Measurements from ENCODE around the gene ZXDC.

Gene ZXDC

GRCh38 chr3:126511291-126511690 lies 35.6 kb upstream of the ZXDC start:
- DNase-seq: no peak

- no peak for DNase-seq
Observed at GRCh38 chr3:126510308-126510910, 34.7 kb upstream of the ZXDC start.

DNA sequence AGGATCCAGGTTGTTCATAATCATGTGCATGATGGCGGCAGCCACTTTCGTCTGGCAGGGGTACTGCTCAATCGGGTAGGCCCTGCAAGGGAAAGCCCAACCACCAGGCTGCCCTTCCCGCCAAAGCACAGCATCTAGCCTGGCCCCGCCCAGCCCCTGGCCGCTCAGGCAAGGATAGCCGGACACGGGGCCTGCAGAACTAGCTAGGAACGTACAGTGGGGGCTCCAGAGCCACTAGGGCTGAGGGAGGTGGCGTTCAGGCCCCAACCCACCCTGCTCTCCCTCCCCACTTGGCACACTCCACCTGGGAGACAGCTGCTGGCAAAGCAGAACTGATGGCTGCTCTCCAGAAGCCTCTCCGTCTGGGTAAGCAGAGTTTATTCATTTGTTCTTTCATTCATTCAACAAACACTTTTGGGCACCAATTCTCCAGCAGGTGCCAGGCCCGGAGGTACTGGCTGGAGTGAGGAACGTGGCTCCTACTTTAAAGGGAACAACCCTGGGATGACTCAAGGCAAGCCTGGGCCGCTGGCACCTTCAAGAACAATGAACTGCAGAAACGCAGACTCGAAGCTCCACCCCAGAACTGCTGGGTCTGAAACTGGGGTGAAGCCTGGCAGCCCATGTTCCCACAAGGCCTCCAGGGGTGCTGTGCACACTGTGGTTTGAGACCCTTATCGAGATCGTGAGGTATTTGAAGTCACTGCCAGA lies 34.1 kb upstream of the ZXDC start:
- no peak for DNase-seq

DNA sequence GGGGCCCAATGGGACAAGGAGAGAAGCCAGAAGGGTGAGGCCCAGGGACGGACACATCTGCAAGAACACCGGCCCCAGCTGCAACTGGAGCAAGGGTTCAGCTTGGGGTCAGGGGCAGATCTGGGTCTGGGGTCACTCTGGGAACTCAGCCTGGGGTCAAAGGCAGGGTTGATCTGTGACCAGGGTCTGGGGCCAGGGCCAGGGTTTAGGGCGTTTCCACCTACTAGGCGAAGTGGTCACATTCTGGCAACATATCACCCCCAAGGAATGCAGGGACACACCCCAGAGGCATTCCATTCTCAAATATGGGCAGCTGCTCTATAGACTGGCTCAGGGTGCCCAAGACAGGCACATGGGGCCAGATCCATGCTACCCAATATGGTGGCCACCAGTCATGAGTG lies 32.9 kb upstream of the ZXDC start:
- no peak for DNase-seq

DNA sequence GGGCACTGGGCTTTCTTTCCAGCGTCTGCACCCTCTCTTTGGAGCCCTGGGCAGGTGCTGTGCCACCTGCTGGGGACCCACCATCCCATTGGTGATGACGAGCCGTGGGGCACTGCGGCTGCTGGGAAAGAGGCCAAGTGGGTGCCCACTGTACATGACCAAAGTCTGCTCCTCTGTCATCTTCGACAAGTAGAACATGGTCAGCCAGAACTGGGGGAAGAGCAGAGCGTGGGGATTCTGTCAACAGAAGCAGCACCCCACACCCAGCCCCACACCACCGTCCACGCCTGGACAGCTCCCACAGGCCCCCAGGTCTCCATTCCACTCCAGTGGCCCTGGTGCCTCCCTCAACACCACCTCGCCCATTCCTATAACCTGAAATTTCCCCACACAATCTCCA lies 32.2 kb upstream of the ZXDC start:
- no peak for DNase-seq

GRCh38 chr3:126503701-126504100 lies 28.0 kb upstream of the ZXDC start:
- no peak for DNase-seq

DNA sequence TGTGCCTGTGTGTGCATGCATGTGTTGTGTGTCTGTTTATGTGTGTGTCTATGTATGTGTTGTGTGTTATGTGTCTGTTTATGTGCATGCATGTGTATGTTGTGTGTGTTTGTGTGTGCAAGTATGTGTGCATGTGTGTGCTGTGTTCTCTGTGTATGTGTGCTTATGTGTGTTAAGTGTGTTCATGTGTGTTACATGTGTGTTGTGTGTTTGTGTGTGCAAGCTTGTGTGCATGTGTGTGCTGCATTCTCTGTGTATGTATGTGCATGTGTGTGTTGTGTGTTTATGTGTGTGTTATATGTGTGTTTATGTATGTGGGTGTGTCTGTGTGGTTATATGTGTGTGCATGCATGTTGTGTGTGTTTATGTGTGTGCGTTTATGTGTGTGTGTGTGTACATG lies 27.0 kb upstream of the ZXDC start:
- DNase-seq: no peak

DNA sequence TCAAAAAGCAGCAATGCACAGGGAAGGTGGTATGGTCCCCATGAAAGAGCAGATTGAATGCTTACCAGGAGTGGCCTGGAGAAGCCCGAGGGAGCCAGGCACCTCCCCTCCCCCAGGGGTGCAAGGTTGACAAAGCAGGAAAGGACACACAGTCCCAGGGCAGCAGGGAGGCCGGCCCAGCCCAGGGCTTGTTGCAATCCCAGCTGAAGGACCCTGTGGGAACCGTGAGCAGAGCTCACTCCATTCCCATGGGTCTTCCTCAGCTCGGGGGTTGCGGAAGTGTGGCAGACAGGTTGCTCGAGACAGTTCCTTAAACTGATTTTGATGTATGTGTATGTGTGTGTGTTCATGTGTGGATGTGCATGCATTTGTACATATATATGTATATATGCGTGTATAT lies 26.0 kb upstream of the ZXDC start:
- DNase-seq: no peak

- DNase-seq: no peak
Observed at GRCh38 chr3:126501054-126501453, 25.4 kb upstream of the ZXDC start.

GRCh38 chr3:126500016-126500415 lies 24.3 kb upstream of the ZXDC start:
- no peak for DNase-seq

- no peak for DNase-seq
Observed at GRCh38 chr3:126499401-126499800, 23.7 kb upstream of the ZXDC start.

- no peak for DNase-seq
Observed at GRCh38 chr3:126498929-126499328, 23.2 kb upstream of the ZXDC start.

DNA sequence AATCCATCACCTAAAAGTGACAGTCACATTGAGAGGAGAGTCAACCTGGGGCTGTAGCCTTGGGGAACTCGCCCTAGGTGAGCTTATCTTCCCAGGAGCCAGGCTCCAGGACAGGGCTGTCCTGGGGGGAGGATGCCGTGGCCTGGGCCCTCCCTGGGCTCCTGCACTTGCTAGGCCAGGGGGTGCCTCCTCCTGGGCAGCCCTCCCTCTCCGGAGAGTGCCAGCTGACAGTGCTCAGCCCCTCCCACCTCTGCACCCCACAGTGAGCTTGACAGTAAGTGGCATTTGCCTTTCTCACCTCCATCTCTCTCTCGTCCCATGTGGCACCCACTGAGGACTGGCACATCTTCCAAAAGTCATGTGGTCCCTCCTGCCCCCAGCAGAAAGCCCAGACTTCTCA lies 22.8 kb upstream of the ZXDC start:
- DNase-seq: no peak

GRCh38 chr3:126497956-126498355 lies 22.3 kb upstream of the ZXDC start:
- DNase-seq: no peak

DNA sequence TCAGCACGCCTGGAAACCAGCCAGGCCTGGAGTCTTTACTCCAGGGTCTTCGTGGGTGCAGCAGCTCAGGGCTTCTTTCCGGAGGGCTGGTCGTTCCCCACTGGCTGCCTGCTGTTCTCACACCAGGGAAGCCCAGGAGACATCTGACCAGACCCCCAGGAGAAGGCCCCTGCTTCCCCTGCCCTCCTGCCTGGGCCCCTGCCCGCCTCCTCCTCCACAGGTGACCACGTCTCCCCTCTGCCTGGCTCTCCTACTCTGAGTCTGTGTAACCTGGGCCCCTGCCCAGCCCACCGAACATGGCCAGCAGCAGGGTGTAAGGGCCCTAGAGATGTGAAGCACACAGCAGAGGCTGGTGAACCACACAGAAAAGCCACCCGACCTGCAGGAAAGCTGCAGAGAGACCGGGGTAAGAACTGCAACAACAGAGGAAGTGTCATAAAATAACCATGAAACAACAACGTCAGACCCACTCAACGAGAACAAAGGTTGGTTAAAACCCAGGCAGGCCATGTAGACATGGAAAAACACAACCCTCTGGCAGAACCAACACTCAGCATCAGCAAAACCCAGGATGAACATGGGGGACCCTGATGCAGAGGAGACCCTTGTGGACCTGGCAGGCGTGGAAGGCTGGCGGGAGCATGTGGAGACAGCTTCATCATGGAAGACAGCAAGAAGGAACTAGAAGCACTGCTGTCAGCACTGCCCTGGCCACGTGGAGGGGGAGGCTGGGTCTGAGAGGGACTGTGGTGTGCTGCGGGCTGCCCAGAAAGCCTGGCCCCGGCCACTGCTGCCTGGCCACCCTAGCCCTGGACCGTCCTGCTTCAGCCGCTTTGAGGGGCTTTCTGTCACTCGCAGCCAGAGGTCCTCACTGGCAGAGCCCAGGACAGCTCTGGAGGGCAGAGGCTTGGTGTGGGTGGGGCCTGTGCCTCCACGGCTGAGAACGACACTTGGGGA lies 21.5 kb upstream of the ZXDC start:
- no peak for DNase-seq

GRCh38 chr3:126495786-126496185 lies 20.1 kb upstream of the ZXDC start:
- no peak for DNase-seq

DNA sequence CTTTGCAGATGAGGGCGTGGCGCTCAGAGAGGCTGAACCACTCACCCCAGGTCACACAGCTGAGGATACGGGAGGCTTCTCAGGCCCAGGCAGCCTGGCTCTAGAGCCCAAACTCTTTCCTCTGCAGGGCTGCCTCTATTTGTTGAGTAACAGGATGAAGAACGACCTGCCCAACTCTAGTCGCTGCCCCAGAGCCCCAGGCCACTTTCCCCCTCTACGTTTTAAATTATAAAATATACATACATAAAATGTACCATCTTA lies 19.2 kb upstream of the ZXDC start:
- DNase-seq: no peak

DNA sequence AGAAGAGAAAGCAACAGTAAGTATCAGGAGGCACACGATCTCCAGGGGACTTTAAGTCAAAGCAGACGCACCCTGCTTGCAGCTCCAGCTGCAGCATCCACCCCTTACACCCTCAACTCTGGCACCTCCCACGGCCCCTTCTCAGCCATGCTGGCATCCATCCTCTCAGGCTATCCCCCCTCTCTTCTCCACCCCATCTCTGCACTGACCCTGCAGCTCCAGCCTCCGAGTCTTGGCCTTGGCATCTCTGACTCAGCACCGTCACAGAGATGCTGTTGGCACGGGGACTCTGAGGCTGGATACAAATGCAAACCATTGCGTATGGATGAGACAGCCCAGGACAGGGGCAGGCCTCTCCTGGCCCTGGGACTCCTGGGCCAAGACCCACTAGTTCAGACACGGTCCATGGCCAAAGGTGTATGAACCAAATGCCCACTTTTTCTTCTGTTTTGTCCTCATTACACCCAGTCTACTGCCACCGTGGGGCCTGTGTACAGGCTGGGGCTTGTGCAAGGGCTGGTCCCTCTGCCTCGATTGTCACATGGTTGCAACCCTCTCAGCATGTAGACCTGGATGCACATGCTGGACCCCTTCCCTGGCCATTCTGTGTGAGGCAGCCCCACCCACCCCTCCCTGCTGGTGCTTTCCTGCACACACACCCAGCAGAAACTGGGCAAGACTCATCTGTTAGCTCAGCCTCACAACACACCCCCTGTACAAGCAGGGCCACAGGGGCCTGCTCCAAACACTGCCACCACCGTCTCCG lies 18.7 kb upstream of the ZXDC start:
- DNase-seq: no peak

DNA sequence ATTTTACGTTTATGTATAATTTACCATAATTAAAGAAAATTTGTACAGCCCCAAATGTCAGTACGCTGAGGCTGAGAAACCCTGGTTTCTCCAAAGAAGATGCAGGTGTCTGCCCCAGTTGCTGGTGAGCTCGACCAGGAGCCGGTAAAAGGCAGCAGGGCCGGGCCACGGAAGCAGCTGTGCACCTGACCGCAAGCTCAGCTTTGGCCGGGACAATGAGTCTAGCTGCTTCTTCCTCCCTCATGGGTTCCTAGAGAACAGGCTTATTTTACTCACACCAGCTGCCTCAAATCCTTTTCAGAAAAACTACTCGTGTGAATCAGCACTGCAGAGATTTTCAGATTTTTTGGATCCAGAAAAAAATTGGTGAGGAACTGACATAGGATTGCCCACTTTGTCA lies 18.0 kb upstream of the ZXDC start:
- DNase-seq: no peak

- no peak for DNase-seq
Observed at GRCh38 chr3:126493051-126493450, 17.4 kb upstream of the ZXDC start.

- DNase-seq: no peak
Observed at GRCh38 chr3:126491221-126492013, 15.7 kb upstream of the ZXDC start.

GRCh38 chr3:126490619-126491018 lies 14.9 kb upstream of the ZXDC start:
- DNase-seq: no peak

All from stimulated activated CD8-positive, alpha-beta memory T cell treated with anti-CD3 and anti-CD28 coated beads, Interleukin-4, amount 100 ng/mL, for 48 hours (primary cell).